H9 (cell line): ENCODE data around the gene CNPPD1. TPM values are rescaled to one million over a fixed set of nuclear protein-coding genes. Genes with fewer than 3 reads are reported as not detected.
A peak's percentile ranks its signal among the peaks of the same experiment; 100 is the strongest.

Experiments
- DNase-seq: peaks from one replicate; pipeline ENCODE4 v3.0.0-alpha.2; 2017
- H2AFZ ChIP-seq: one replicate; pipeline ENCODE4 v1.6.1; 2013; ENCODE audit warnings: mild to moderate bottlenecking, low read length, control low read depth, moderate library complexity
- H2AK5ac ChIP-seq: 2 replicates; pipeline ENCODE4 v1.6.1; 2013; ENCODE audit warnings: low read length, control low read depth, mixed read lengths; ENCODE audit not compliant: insufficient read length
- H2BK120ac ChIP-seq: one replicate; pipeline ENCODE4 v1.6.1; 2013; ENCODE audit warnings: low read depth, mild to moderate bottlenecking, low read length, control low read depth, inconsistent platforms; ENCODE audit not compliant: poor library complexity, severe bottlenecking
- H2BK12ac ChIP-seq: 2 replicates; pipeline ENCODE4 v1.6.1; 2013; ENCODE audit warnings: low read length, control low read depth, mixed read lengths, low read depth; ENCODE audit not compliant: insufficient read length
- H2BK15ac ChIP-seq: 2 replicates; pipeline ENCODE4 v1.6.1; 2013; ENCODE audit warnings: low read depth, low read length, control low read depth
- H2BK20ac ChIP-seq: one replicate; pipeline ENCODE4 v1.6.1; 2013; ENCODE audit warnings: low read depth, mild to moderate bottlenecking, low read length, control low read depth, inconsistent platforms; ENCODE audit not compliant: poor library complexity, severe bottlenecking
- H2BK5ac ChIP-seq: 2 replicates; pipeline ENCODE4 v1.6.1; 2013; ENCODE audit warnings: low read length, control low read depth, mixed read lengths; ENCODE audit not compliant: insufficient read length
- H3K14ac ChIP-seq: 2 replicates; pipeline ENCODE4 v1.6.1; 2013; ENCODE audit warnings: low read length, control low read depth; ENCODE audit not compliant: insufficient read depth
- H3K18ac ChIP-seq: 2 replicates; pipeline ENCODE4 v1.6.1; 2013; ENCODE audit warnings: low read depth, mild to moderate bottlenecking, mixed read lengths, low read length, control low read depth; ENCODE audit not compliant: insufficient read length
- H3K23ac ChIP-seq: 2 replicates; pipeline ENCODE4 v1.6.1; 2013; ENCODE audit warnings: low read length, control low read depth, mixed read lengths, low read depth; ENCODE audit not compliant: insufficient read length
- H3K23me2 ChIP-seq: 2 replicates; pipeline ENCODE4 v1.6.1; 2013; ENCODE audit warnings: low read depth, mild to moderate bottlenecking, mixed read lengths, low read length, control low read depth; ENCODE audit not compliant: insufficient read length, poor library complexity, severe bottlenecking
- H3K27ac ChIP-seq: 2 replicates; pipeline ENCODE4 v1.5.1; 2013; ENCODE audit warnings: low read length, control low read depth, mixed read lengths, low read depth; ENCODE audit not compliant: insufficient read length
- H3K27me3 ChIP-seq: 2 replicates; pipeline ENCODE4 v1.6.1; 2013; ENCODE audit warnings: low read length, control low read depth, inconsistent platforms; ENCODE audit not compliant: insufficient read depth
- H3K4ac ChIP-seq: 2 replicates; pipeline ENCODE4 v1.6.1; 2013; ENCODE audit warnings: low read depth, mild to moderate bottlenecking, control low read depth, inconsistent platforms, low read length, moderate library complexity
- H3K4me1 ChIP-seq: 2 replicates; pipeline ENCODE4 v1.6.1; 2013; ENCODE audit warnings: low read length, control low read depth, inconsistent platforms; ENCODE audit not compliant: insufficient read depth
- H3K4me2 ChIP-seq: 2 replicates; pipeline ENCODE4 v1.6.1; 2013; ENCODE audit warnings: low read length, control low read depth, mixed read lengths; ENCODE audit not compliant: insufficient read length, insufficient read depth
- H3K56ac ChIP-seq: 2 replicates; pipeline ENCODE4 v1.6.1; 2013; ENCODE audit warnings: low read depth, mild to moderate bottlenecking, mixed read lengths, low read length, control low read depth; ENCODE audit not compliant: insufficient read length
- H3K79me1 ChIP-seq: 2 replicates; pipeline ENCODE4 v1.6.1; 2013; ENCODE audit warnings: low read depth, mild to moderate bottlenecking, moderate library complexity, low read length, control low read depth, inconsistent platforms; ENCODE audit not compliant: insufficient read depth, poor library complexity, severe bottlenecking
- H3K79me2 ChIP-seq: 2 replicates; pipeline ENCODE4 v1.6.1; 2013; ENCODE audit warnings: low read length, control low read depth, inconsistent platforms; ENCODE audit not compliant: insufficient read depth
- H3K9ac ChIP-seq: 2 replicates; pipeline ENCODE4 v1.6.1; 2013; ENCODE audit warnings: low read length, control low read depth, mixed read lengths; ENCODE audit not compliant: insufficient read length; ENCODE audit errors: extremely low read depth
- H3K9me3 ChIP-seq: one replicate; pipeline ENCODE4 v1.6.1; 2013; ENCODE audit warnings: low read depth, low read length, inconsistent platforms; ENCODE audit not compliant: control insufficient read depth
- H3T11ph ChIP-seq: one replicate; pipeline ENCODE4 v1.6.1; 2013; ENCODE audit warnings: mild to moderate bottlenecking, low read length, control low read depth, inconsistent platforms
- H4K20me1 ChIP-seq: one replicate; pipeline ENCODE4 v1.6.1; 2013; ENCODE audit not compliant: control insufficient read depth, insufficient read length, insufficient read depth
- H4K5ac ChIP-seq: 2 replicates; pipeline ENCODE4 v1.6.1; 2013; ENCODE audit warnings: low read depth, mild to moderate bottlenecking, mixed read lengths, low read length, control low read depth; ENCODE audit not compliant: insufficient read length
- H4K8ac ChIP-seq: replicated peaks from 2 replicates; pipeline ENCODE4 v1.6.1; 2013; ENCODE audit warnings: low read length, control low read depth, mixed read lengths, low read depth; ENCODE audit not compliant: insufficient read length
- H4K91ac ChIP-seq: 2 replicates; pipeline ENCODE4 v1.6.1; 2013; ENCODE audit warnings: low read depth, mild to moderate bottlenecking, moderate library complexity, mixed read lengths, low read length, control low read depth; ENCODE audit not compliant: insufficient read length
- H3K27ac Mint-ChIP-seq, 3 experiments: 2 replicates in 2 of 3; 3 replicates in 1 of 3; pipeline ENCODE4 v1.8.0; 2020 to 2021; ENCODE audit warnings: mixed read lengths in 3 of 3, mild to moderate bottlenecking in 1 of 3, moderate library complexity in 1 of 3
- H3K27me3 Mint-ChIP-seq: 2 replicates; pipeline ENCODE4 v1.8.0; 2021; ENCODE audit warnings: low read depth, mild to moderate bottlenecking, moderate library complexity, mixed read lengths
- H3K36me3 Mint-ChIP-seq, 3 experiments: 2 replicates in 2 of 3; 3 replicates in 1 of 3; pipeline ENCODE4 v1.8.0; 2020 to 2021; ENCODE audit warnings: low read depth in 3 of 3, mixed read lengths in 3 of 3; ENCODE audit not compliant: insufficient read depth in 1 of 3
- H3K4me1 Mint-ChIP-seq, 2 experiments: 2 replicates each; pipeline ENCODE4 v1.8.0; 2020; ENCODE audit warnings: mixed read lengths in 2 of 2
- H3K4me3 Mint-ChIP-seq, 2 experiments: 2 replicates in 1 of 2; 3 replicates in 1 of 2; pipeline ENCODE4 v1.8.0; 2020 to 2021; ENCODE audit warnings: mild to moderate bottlenecking in 2 of 2, mixed read lengths in 2 of 2, moderate library complexity in 1 of 2
- H3K9me3 Mint-ChIP-seq, 2 experiments: 2 replicates in 1 of 2; 3 replicates in 1 of 2; pipeline ENCODE4 v1.8.0; 2020; ENCODE audit warnings: mild to moderate bottlenecking in 2 of 2, mixed read lengths in 2 of 2, moderate library complexity in 1 of 2
- WGBS: extraction: QIAGEN DNeasy Blood & Tissue Kit; methylation state at CpG from one replicate; pipeline ENCODE4 v1.1.7; 2013; ENCODE audit warnings: missing lambda C conversion rate, low lambda C conversion rate, mixed read lengths; ENCODE audit not compliant: insufficient read length; ENCODE audit errors: extremely low coverage; 5-methylcytosine and 5-hydroxymethylcytosine counted together
- total RNA-seq: library from RNA; stranded (reverse); gene quantifications from 2 replicates; pipeline ENCODE4 v1.2.1, GENCODE V29; 2021
- TF ChIP-seq, protein P1 (sequence below): fragments of 200-600 bp; sonication (generic); conservative IDR thresholded peaks from 3 replicates; pipeline ENCODE4 v1.8.0; 2021; ENCODE audit warnings: antibody characterized with exemption, mild to moderate bottlenecking

The CNPPD1 gene
- total RNA-seq, 1 experiment from 2014 or later: 33.0 TPM

DNA sequence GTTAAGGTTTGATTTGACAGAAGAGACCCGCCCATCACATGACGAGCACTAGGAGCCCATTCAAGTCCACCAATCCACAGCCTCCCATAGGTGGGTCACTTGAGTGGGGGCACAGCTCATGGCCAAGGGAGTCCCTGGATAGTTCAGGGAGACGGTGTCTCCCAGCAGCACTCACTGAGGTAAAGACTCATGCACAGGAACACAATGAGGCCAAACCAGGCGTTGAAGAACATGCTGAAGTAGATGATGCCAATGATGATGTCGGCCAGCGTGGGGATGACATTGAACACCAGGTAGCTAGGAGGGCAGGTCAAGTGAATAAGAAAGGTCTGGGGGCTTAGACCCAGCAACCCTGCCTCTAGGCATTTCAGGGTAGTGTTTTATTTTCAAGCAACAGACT, 38.1 kb upstream of the CNPPD1 start:
- no peak overlapping the region for H4K91ac ChIP-seq
- DNase-seq: no peak
- H3K27ac ChIP-seq: no peak overlapping the region
- H4K8ac ChIP-seq: no peak overlapping the region
- no peak overlapping the region for H3K56ac ChIP-seq
- no peaks in the 10 kb centered on the region for H3K79me2 ChIP-seq
- no peaks in the 10 kb centered on the region for H3K79me1 ChIP-seq
- no peak overlapping the region for H3K14ac ChIP-seq
- no peak overlapping the region for H3K18ac ChIP-seq
- Mint-ChIP-seq H3K36me3 (peaks cover 14 to 61% (median 51%) of the 10 kb centered on the region in 3 experiments), H3K9me3 (no peaks in the 10 kb centered on the region), H3K4me1 (peaks cover 19 to 23% of the 10 kb centered on the region in 2 experiments), H3K4me3 (no peak overlapping the region), H3K27ac (peak overlapping the region in 1 of 3 experiments; percentile 42; a peak in 1 of 7 replicates), H3K27me3 (peaks cover 3% of the 10 kb centered on the region; the same call in 1 of the 2 replicates)
- no peak overlapping the region for H3K23ac ChIP-seq
- no peaks in the 10 kb centered on the region for H3K4me1 ChIP-seq
- no CpG with 5 or more reads among the region's 6 CpGs for WGBS
- no peak overlapping the region for H2BK120ac ChIP-seq
- no peak overlapping the region for H2BK5ac ChIP-seq
- no peak overlapping the region for H3K4me2 ChIP-seq
- no peak overlapping the region for H2BK12ac ChIP-seq
- H3T11ph ChIP-seq: no peak overlapping the region
- no peaks in the 10 kb centered on the region for H3K27me3 ChIP-seq
- H4K20me1 ChIP-seq: no peaks in the 10 kb centered on the region
- H3K9ac ChIP-seq: no peak overlapping the region
- H2AK5ac ChIP-seq: no peak overlapping the region
- no peak overlapping the region for H4K5ac ChIP-seq
- H2BK15ac ChIP-seq: no peak overlapping the region
- TF ChIP-seq, protein P1, sequence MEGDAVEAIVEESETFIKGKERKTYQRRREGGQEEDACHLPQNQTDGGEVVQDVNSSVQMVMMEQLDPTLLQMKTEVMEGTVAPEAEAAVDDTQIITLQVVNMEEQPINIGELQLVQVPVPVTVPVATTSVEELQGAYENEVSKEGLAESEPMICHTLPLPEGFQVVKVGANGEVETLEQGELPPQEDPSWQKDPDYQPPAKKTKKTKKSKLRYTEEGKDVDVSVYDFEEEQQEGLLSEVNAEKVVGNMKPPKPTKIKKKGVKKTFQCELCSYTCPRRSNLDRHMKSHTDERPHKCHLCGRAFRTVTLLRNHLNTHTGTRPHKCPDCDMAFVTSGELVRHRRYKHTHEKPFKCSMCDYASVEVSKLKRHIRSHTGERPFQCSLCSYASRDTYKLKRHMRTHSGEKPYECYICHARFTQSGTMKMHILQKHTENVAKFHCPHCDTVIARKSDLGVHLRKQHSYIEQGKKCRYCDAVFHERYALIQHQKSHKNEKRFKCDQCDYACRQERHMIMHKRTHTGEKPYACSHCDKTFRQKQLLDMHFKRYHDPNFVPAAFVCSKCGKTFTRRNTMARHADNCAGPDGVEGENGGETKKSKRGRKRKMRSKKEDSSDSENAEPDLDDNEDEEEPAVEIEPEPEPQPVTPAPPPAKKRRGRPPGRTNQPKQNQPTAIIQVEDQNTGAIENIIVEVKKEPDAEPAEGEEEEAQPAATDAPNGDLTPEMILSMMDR: no peak
- H3K23me2 ChIP-seq: peaks cover 7% of the 10 kb centered on the region
- H3K9me3 ChIP-seq: no peaks in the 10 kb centered on the region
- H2AFZ ChIP-seq: no peak overlapping the region
- no peak overlapping the region for H2BK20ac ChIP-seq
- H3K4ac ChIP-seq: no peak overlapping the region
